SU-DHL-6 (cell line): ENCODE results near the gene OR1C1.
"Not testable (repeated sequence)": the region's sequence is repeated elsewhere in the genome, so short reads cannot be mapped to it uniquely, and the experiment has no call there.

ENCODE experiments used
- CTCF ChIP-seq: fragments of 200-600 bp; sonication (generic); IDR thresholded peaks from one replicate; pipeline ENCODE4 v1.5.1; 2017; ENCODE audit warnings: antibody characterized with exemption, mild to moderate bottlenecking, low read length, moderate library complexity; ENCODE audit not compliant: insufficient read depth, poor library complexity, severe bottlenecking
- EZH2phosphoT487 ChIP-seq: fragments of 200-600 bp; sonication (generic), shearing (Covaris generic); conservative IDR thresholded peaks from 2 replicates; pipeline ENCODE4 v1.6.1; 2018; ENCODE audit warnings: mild to moderate bottlenecking, antibody characterized with exemption, low read length, moderate library complexity, mixed read lengths

- not testable (repeated sequence) for TF ChIP-seq CTCF, EZH2phosphoT487
Observed at GRCh38 chr1:247742215-247742760, 18.1 kb downstream of the OR1C1 start.
